T-cell (primary cell): ENCODE data around the gene LRCH2. TPM values are rescaled to one million over a fixed set of nuclear protein-coding genes. Genes with fewer than 3 reads are reported as not detected.

Experiments
- ATAC-seq, 4 experiments: fragments of 200-7000 bp in 3 of 4; fragments of 150-1000 bp in 1 of 4; cut with Tn5 transposase; replicated peaks in 1 of 4; 1 replicate in 3 of 4; 2 replicates in 1 of 4; pipeline ENCODE4 v1.10.0; 2021; ENCODE audit warnings: moderate library complexity in 3 of 4, mild to moderate bottlenecking in 2 of 4, moderate number of reproducible peaks in 1 of 4
- CTCF ChIA-PET, 2 donors: fragments of 300-600 bp; sonication (Branson Sonifier 250); formaldehyde crosslinking; loops; one replicate each; lab custom pipeline; 2022; ENCODE audit warnings: antibody characterized with exemption in 2 of 2; lab: Charles Lee
- POLR2A ChIA-PET, 2 donors: fragments of 300-600 bp; sonication (Branson Sonifier 250); formaldehyde crosslinking; loops; one replicate each; lab custom pipeline; 2022; ENCODE audit warnings: antibody characterized with exemption in 2 of 2; lab: Charles Lee
- DNase-seq, 35 experiments: peaks; one replicate each; pipeline versions ENCODE4 v3.0.0 to v3.0.0-alpha.2; 2013 to 2023
- H3K27ac ChIP-seq: one replicate; pipeline ENCODE4 v1.5.1; 2013; ENCODE audit warnings: low read length
- H3K27me3 ChIP-seq, 2 experiments: replicated peaks in 1 of 2; 1 replicate in 1 of 2; 2 replicates in 1 of 2; pipeline versions ENCODE4 v1.6.1 to v1.7.0; 2013; ENCODE audit warnings: low read length in 1 of 2, mixed read lengths in 1 of 2; ENCODE audit not compliant: control insufficient read depth in 2 of 2, insufficient read depth in 2 of 2; ENCODE audit errors: extremely low read depth in 1 of 2
- H3K36me3 ChIP-seq, 2 donors: 1 replicate in 1 of 2; 2 replicates in 1 of 2; pipeline versions ENCODE4 v1.6.1 to v1.7.0; 2013; ENCODE audit warnings: low read length in 1 of 2; ENCODE audit not compliant: control insufficient read depth in 2 of 2, insufficient read depth in 1 of 2; ENCODE audit errors: extremely low read depth in 1 of 2
- H3K4me1 ChIP-seq, 2 experiments: 1 replicate in 1 of 2; 2 replicates in 1 of 2; pipeline versions ENCODE4 v1.6.1 to v1.7.0; 2013; ENCODE audit warnings: low read length in 2 of 2, mixed read lengths in 1 of 2; ENCODE audit not compliant: insufficient read depth in 2 of 2, control insufficient read depth in 1 of 2; ENCODE audit errors: extremely low read depth in 1 of 2
- H3K4me3 ChIP-seq, 2 donors: 1 replicate in 1 of 2; 2 replicates in 1 of 2; pipeline versions ENCODE4 v1.5.1 to v1.7.0; 2013; ENCODE audit warnings: mild to moderate bottlenecking in 2 of 2, low read length in 1 of 2, moderate library complexity in 1 of 2; ENCODE audit not compliant: control insufficient read depth in 1 of 2; ENCODE audit errors: extremely low read depth in 1 of 2
- H3K9me3 ChIP-seq: 2 replicates; pipeline ENCODE4 v1.7.0; 2013
- H3K27ac Mint-ChIP-seq, 2 donors: one replicate each; pipeline ENCODE4 v1.8.0; 2020 to 2021; ENCODE audit warnings: mild to moderate bottlenecking in 2 of 2, mixed read lengths in 2 of 2
- H3K27me3 Mint-ChIP-seq, 2 donors: one replicate each; pipeline ENCODE4 v1.8.0; 2021 to 2022; ENCODE audit warnings: mixed read lengths in 2 of 2
- H3K36me3 Mint-ChIP-seq: one replicate; pipeline ENCODE4 v1.8.0; 2021; ENCODE audit warnings: mixed read lengths
- H3K4me1 Mint-ChIP-seq, 3 donors: one replicate each; pipeline ENCODE4 v1.8.0; 2020 to 2022; ENCODE audit warnings: mixed read lengths in 3 of 3, mild to moderate bottlenecking in 1 of 3
- H3K4me3 Mint-ChIP-seq, 3 donors: one replicate each; pipeline ENCODE4 v1.8.0; 2020 to 2022; ENCODE audit warnings: mild to moderate bottlenecking in 3 of 3, mixed read lengths in 3 of 3, moderate library complexity in 3 of 3
- H3K9me3 Mint-ChIP-seq, 3 donors: one replicate each; pipeline ENCODE4 v1.8.0; 2020 to 2022; ENCODE audit warnings: mixed read lengths in 3 of 3
- WGBS: methylation state at CpG from one replicate; pipeline ENCODE4 v1.1.5; 2013; ENCODE audit warnings: missing lambda C conversion rate; ENCODE audit not compliant: insufficient coverage; 5-methylcytosine and 5-hydroxymethylcytosine counted together
- total RNA-seq, 35 experiments: library from RNA in 6 of 35; stranded (reverse) in 6 of 35; fragments of 120-200 nt in 1 of 35; gene quantifications; one replicate each; pipeline versions ENCODE4 v1.2.1 to v1.2.4 and lab custom pipeline; 2013 to 2026

LRCH2 gene, protein sequence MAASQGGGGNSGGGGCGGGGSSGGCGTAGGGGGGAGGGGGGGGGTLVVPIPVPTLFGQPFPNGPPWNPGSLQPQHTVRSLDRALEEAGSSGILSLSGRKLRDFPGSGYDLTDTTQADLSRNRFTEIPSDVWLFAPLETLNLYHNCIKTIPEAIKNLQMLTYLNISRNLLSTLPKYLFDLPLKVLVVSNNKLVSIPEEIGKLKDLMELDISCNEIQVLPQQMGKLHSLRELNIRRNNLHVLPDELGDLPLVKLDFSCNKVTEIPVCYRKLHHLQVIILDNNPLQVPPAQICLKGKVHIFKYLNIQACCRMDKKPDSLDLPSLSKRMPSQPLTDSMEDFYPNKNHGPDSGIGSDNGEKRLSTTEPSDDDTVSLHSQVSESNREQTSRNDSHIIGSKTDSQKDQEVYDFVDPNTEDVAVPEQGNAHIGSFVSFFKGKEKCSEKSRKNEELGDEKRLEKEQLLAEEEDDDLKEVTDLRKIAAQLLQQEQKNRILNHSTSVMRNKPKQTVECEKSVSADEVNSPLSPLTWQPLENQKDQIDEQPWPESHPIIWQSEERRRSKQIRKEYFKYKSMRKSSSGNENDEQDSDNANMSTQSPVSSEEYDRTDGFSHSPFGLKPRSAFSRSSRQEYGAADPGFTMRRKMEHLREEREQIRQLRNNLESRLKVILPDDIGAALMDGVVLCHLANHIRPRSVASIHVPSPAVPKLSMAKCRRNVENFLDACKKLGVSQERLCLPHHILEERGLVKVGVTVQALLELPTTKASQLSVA
- total RNA-seq, result not detected
- 0.02 TPM for total RNA-seq (2013)
- 0 to 0.13 (median 0) reads per million in 29 experiments for total RNA-seq (lab: John Stamatoyannopoulos, UW)

DNA sequence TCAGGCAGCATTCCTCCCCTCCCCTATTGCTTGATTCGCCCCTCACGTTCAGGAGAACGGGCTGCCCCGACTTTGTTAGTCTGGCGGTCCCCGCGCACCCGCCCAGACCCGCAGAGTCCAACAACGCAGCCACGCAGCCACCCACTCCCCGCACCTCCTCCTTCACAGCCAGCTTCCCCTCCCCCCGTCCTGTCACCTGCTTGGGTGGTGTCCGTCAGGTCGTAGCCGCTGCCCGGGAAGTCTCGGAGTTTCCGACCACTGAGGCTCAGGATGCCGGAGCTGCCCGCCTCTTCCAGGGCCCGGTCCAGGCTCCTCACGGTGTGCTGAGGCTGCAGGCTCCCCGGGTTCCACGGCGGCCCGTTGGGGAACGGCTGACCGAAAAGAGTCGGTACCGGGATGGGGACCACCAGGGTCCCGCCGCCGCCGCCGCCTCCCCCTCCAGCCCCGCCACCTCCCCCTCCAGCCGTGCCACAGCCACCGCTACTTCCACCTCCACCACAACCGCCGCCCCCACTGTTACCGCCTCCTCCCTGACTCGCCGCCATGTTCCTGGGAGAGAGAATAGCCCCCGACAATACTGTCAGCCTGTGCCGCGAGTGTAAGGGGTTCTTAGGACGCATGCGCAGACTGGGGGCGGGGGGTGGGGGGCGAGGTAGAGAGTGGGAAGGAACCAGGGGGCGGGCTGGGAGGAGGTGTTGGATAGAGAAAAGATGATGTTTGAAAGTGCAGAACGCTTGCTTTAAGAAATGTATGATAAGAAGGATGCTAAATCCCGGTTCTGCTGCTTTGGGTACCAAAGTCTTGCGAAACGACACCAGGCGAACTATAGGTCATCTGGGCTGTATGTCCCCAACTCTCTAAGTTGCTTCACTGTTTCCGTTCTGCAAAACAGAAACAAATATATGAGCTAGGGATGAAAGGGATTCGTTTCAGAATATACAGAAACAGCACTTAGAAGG is at the start of gene LRCH2:
Gene LRCH2 (minus strand): TSS at position 600 of the 959 bp plus-strand sequence. CDS start 55 bp downstream, at position 545.
- Mint-ChIP-seq H3K9me3 (no peaks in the 10 kb centered on the region), H3K4me1 (peaks cover 0 to 4% (median 4%) of the 10 kb centered on the region in 3 donors), H3K27ac (no peak within 1 kb of the TSS), H3K4me3 (peak within 1 kb of the TSS in 1 of 3 donors; percentile 12), H3K27me3 (peaks cover 12 to 53% of the 10 kb centered on the region in 2 donors), H3K36me3 (no peaks in the 10 kb centered on the region)
- Histone ChIP-seq H3K27me3 (peaks cover 0 to 5% of the 10 kb centered on the region in 2 experiments), H3K27ac (no peak within 1 kb of the TSS), H3K4me1 (no peaks in the 10 kb centered on the region), H3K9me3 (no peaks in the 10 kb centered on the region), H3K36me3 (no peaks in the 10 kb centered on the region), H3K4me3 (peak within 1 kb of the TSS in 1 of 2 donors; percentile 38)
- WGBS, result 4% methylated on average over 11 of the region's 59 CpGs
- ATAC-seq (no peak), DNase-seq (no peak)
- ChIA-PET CTCF (no interaction called here), POLR2A (no interaction called here)

DNA sequence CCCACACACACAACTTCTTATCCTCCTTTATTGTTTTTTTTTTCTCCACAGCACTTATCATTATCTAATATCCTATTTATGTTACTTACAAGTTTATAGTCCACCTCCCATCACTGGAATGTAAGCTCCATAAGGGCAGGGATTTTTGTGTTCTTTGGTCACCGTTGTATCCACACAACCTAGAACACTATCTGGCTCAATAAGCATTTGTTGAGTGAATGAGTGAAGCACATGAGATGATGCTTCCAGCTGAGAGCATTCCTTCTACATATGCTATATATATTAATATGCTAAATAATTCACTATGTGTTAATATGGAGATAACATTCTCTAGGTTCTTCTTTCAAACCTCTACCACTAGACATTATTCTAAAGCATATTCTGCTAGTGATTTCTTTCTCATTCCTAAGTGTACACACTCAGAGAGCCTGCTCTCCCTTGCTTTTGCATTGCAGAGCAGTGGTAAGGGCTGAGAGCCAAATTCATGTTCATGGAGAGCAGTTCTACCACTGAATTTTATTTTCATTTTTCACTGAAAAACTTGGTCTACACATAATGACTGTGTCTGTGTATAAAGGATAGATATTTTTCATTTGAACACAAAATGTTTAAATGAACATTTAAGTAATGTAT is 35.3 kb upstream of the LRCH2 start:
- Mint-ChIP-seq H3K27ac (no peak overlapping the region), H3K27me3 (peaks cover 0 to 11% of the 10 kb centered on the region in 2 donors), H3K36me3 (no peaks in the 10 kb centered on the region), H3K4me3 (no peak overlapping the region), H3K9me3 (no peaks in the 10 kb centered on the region), H3K4me1 (no peaks in the 10 kb centered on the region)
- no peak for ATAC-seq
- no peak overlapping the region for H3K4me3 ChIP-seq
- H3K4me1 ChIP-seq, result no peaks in the 10 kb centered on the region
- no CpG with 5 or more reads among the region's 1 CpG for WGBS
- ChIA-PET POLR2A (no interaction called here), CTCF (no interaction called here)
- no peaks in the 10 kb centered on the region for H3K36me3 ChIP-seq
- peaks cover 0 to 2% of the 10 kb centered on the region in 2 experiments for H3K27me3 ChIP-seq
- H3K27ac ChIP-seq, result no peak overlapping the region
- DNase-seq, result no peak
- H3K9me3 ChIP-seq, result no peaks in the 10 kb centered on the region

- no peak overlapping the region for H3K4me3 ChIP-seq
- no peaks in the 10 kb centered on the region for H3K4me1 ChIP-seq
- POLR2A ChIA-PET, result no interaction called here
- CTCF ChIA-PET, result no interaction called here
- H3K9me3 ChIP-seq, result no peaks in the 10 kb centered on the region
- DNase-seq (no peak), ATAC-seq (no peak)
- 36% methylated on average over 2 of the region's 3 CpGs for WGBS
- H3K27ac ChIP-seq, result no peak overlapping the region
- no peak overlapping the region for H3K27ac Mint-ChIP-seq
- no peaks in the 10 kb centered on the region for H3K9me3 Mint-ChIP-seq
- no peak overlapping the region for H3K4me3 Mint-ChIP-seq
- H3K27me3 Mint-ChIP-seq, result peaks cover 0 to 7% of the 10 kb centered on the region in 2 donors
- peaks cover 0 to 2% of the 10 kb centered on the region in 2 experiments for H3K27me3 ChIP-seq
- H3K4me1 Mint-ChIP-seq, result no peaks in the 10 kb centered on the region
- no peaks in the 10 kb centered on the region for H3K36me3 Mint-ChIP-seq
- H3K36me3 ChIP-seq, result no peaks in the 10 kb centered on the region
Measured at GRCh38 chrX:115268421-115268820, 34.5 kb upstream of the LRCH2 start.

DNA sequence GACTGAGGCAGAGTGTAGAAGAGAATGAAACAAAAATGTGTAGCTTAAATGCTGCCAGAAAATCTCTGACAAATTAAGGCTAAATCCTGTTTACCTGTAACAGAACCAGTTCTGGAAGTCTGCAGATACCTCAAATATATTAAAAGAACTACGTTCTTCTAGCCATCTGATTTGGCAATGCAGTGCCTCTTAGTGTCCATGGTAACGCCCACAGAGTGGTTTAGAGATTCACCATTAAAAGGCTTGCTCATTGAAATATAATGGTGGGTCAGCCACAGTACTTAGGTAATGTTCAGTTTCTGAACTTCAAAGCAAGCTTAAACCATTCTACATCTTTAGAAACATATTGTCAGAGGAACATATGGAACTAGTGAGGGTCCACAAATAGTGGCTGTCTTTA is 32.4 kb upstream of the LRCH2 start:
- Mint-ChIP-seq H3K36me3 (no peaks in the 10 kb centered on the region), H3K27ac (no peak overlapping the region), H3K4me3 (no peak overlapping the region), H3K9me3 (no peaks in the 10 kb centered on the region), H3K4me1 (no peaks in the 10 kb centered on the region), H3K27me3 (peaks cover 0 to 12% of the 10 kb centered on the region in 2 donors)
- DNase-seq, result no peak
- POLR2A ChIA-PET, result no interaction called here
- no CpG with 5 or more reads among the region's 2 CpGs for WGBS
- no peaks in the 10 kb centered on the region for H3K4me1 ChIP-seq
- H3K27ac ChIP-seq, result no peak overlapping the region
- ATAC-seq, result no peak
- no peaks in the 10 kb centered on the region for H3K36me3 ChIP-seq
- CTCF ChIA-PET, result no interaction called here
- H3K4me3 ChIP-seq, result no peak overlapping the region
- no peaks in the 10 kb centered on the region for H3K9me3 ChIP-seq
- H3K27me3 ChIP-seq, result peaks cover 0 to 2% of the 10 kb centered on the region in 2 experiments

DNA sequence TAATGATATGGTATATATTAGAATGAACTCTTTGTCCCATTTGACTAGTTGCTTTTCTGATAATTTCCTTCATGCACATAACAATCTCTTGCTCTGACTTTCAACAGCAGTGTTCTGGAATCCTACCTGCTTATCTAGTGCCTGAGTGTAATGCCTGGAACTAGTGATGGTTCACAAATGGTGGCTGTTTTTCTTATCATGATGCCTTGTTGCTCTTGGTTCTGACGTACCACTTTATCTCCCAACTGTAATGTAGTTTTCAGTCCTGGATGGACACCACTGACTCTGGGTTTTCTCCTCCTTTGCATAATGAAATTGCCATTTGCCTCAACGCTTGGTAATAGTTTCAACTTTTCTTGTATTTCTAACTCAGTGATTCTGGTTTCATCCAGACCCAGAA is 30.1 kb upstream of the LRCH2 start:
- Histone ChIP-seq H3K4me1 (no peaks in the 10 kb centered on the region), H3K9me3 (no peaks in the 10 kb centered on the region), H3K4me3 (no peak overlapping the region), H3K36me3 (no peaks in the 10 kb centered on the region), H3K27me3 (peaks cover 0 to 2% of the 10 kb centered on the region in 2 experiments), H3K27ac (no peak overlapping the region)
- no CpG with 5 or more reads among the region's 2 CpGs for WGBS
- Mint-ChIP-seq H3K4me1 (no peaks in the 10 kb centered on the region), H3K9me3 (no peaks in the 10 kb centered on the region), H3K27ac (no peak overlapping the region), H3K4me3 (no peak overlapping the region), H3K27me3 (peaks cover 0 to 14% of the 10 kb centered on the region in 2 donors), H3K36me3 (no peaks in the 10 kb centered on the region)
- DNase-seq (no peak), ATAC-seq (no peak)
- POLR2A ChIA-PET, result interaction anchor here in 1 of 2 donors (0.6 kb wide), 1 partner anchor 10 kb away, joined by 4 read pairs; no protein-coding TSS in a partner anchor
- CTCF ChIA-PET, result interaction anchor here in 1 of 2 donors (0.7 kb wide), 1 partner anchor 1405 kb away, joined by 4 read pairs; no protein-coding TSS in a partner anchor
